Skin epidermis (tissue), 12 donors: ENCODE measurements around the gene FAM200B.

ENCODE experiments used
- H3K27ac ChIP-seq, 21 experiments: fragments of 200-600 bp; sonication (generic) in 11 of 21; one replicate each; pipeline ENCODE4 v1.5.0; 2020; ENCODE audit warnings: mild to moderate bottlenecking in 3 of 21, inconsistent platforms in 2 of 21, moderate library complexity in 2 of 21
- H3K4me3 ChIP-seq, 7 experiments: fragments of 200-600 bp; sonication (generic) in 2 of 7; one replicate each; pipeline ENCODE4 v1.5.0; 2020; ENCODE audit warnings: inconsistent platforms in 2 of 7, mild to moderate bottlenecking in 2 of 7, moderate library complexity in 1 of 7

FAM200B gene

DNA sequence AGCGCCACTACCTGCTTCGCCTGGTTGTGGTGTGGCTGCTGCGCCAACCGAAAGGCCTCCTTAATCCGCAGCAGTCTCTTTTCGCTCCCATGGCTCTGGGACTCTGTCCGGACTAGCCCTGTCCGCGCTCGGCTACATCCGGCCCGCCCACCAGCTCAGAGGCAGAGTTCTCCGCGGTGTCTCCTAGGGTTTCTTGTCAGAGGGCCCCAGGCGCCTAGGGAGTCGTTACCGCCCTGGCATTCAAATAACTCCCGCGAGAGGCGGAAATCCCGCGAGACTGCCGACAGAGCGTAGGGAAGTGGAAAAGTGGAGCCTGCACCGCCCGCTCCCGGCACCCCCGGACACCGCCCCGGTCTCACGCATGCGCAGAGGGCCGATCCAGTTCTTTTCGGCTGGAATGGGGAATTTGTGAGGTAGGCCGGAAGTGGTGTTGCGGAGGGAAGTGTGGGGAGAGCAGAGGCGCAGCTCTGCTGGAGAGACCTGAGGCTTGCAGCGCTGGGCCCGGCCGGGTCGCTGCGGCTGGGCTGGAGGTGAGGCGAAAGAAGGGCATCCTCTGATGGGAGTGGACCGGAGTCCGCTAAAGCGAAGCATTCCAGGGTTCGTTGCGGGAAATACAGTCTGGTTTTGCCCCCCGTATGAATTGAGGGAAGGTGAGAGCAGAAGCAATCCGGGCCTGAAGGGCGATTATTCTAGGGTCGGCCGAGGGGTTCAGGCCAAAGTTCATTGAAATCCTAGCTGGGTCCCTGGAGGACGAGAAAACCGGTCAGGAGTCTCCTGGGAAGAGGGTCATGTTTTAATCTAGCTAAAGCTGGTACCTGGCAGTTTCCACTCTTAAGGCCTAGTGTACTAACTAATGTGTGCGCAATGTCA is at the start of gene FAM200B:
FAM200B (plus strand) TSS at position 456 of the 870 bp plus-strand sequence. CDS start 5,151 bp downstream, outside the sequence.
- Histone ChIP-seq H3K27ac (peak within 1 kb of the TSS; percentile 63 to 98 (median 93)), H3K4me3 (peak within 1 kb of the TSS; percentile 59 to 82 (median 66))

DNA sequence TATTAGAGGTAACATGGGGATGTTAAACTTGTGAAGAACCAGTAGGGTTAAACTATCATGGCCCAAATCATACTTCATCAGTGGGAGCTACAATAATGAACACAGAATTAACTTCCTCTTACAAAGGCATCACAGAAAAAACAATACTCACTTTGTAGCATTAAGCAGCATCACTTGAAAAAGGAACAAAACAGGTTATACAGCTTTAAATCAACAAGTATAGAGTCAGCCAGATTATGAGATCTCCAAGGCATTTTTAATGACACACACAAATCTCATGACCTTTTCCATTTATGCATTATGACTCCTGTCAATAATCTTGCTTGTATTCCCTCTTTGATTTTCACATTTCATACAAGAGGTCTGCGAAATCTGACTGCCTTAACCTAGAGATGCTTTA is 44.8 kb upstream of the FAM200B start:
- Histone ChIP-seq H3K27ac (peak overlapping the region in 1 of 21 experiments; percentile 28), H3K4me3 (no peak overlapping the region)

DNA sequence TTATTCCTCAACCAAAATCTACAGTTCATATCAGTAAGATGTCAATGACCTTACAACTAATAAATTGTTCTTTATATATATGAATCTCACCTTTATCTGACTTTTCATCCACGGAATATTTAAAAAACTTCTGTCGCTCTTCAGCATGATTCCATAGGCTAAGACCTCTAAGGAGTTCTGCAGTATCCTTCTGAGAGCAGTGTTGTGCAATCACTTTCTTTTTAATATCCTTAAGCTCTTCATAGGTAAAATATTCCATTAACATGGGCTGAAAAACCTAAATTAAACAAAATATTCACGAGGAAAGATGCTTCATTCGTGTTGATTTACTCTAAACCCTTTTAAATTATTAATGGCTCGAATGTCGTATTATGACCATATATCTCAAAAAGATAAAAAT is 43.2 kb upstream of the FAM200B start:
- no peak overlapping the region for H3K4me3 ChIP-seq
- no peak overlapping the region for H3K27ac ChIP-seq

DNA sequence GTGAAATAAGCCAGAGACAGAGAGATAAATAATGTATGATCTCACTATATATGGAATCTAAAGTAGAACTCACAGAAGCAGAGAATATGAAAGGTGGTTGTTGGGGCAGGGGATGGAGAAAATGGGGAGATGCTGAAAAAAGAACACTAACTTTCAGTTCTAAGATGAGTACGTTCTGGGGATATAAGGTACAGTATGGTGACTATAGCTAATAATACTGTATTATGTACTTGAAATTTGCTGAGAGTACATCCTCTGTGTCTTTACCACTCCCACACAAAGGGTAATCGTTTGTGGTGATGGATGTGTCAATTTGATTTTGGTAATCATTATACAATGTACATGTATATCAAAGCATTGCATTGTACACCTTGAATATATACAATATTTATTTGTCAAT is 33.0 kb upstream of the FAM200B start:
- H3K27ac ChIP-seq: no peak overlapping the region
- no peak overlapping the region for H3K4me3 ChIP-seq

DNA sequence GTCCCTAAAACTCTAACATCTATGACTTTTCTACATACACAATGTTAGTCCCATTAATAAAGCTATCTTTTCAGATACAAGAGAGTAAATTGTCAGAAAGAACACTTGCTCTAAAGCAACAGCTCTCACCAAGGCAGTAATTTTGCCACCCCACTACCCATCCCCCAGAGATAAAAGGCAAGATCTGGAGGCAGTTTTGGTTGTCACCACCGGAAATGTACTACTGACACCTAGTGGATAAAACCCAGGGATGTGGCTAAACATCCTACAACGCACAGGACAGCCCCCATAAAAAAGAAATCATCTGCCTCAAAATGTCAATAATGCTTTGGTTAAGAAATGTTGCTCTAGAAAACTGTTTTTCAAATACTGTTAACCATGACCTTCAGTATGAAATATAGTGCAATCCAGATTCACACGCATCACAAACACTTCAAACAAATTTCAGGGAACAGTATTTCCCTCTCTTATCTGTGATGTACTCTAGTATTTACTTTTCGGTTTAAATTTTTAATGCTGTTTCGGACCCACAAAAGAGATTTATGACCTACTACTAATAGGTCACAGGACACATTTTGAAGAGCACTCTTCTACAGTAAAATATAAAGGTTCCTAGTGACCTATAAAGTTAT is 31.6 kb upstream of the FAM200B start:
- Histone ChIP-seq H3K4me3 (no peak overlapping the region), H3K27ac (peak overlapping the region in 1 of 21 experiments; percentile 30)

DNA sequence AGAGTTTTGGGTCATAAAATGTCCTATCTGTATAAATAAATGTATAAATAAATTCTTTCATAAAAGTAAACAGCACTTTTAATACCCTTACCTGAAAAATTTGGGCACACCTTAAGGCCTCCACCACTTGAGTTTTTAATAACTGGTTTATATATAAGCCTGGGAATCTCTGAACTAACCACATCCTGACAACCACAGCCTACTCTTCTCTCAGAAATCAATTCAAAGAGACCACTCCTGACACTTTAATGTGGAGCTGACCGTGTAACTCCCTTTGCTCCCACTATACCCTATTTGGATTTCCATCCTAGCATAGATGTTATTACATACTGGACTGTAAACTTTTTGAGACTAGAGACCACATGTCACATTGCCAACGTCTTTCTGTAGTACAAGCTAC is 30.0 kb upstream of the FAM200B start:
- peak overlapping the region in 7 of 21 experiments; percentile 12 to 100 (median 99) for H3K27ac ChIP-seq
- no peak overlapping the region for H3K4me3 ChIP-seq

DNA sequence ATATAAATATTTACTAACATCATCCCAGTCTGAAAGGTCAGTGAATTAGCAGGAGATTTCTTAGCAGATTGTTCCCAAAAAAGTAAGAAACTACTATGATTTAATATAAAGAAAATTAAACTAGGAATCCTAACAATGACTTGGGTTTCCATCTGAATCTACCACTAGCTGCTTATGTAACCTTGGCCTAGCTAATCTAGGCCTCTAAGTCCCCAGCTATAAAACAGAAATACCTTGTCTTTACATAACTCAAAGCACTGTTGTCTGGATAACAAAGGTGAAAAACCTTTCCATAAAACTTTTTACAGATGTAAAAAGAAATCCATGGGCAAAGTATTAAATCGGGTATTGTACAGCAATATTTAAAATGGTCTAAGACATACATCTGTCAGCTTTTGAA is 29.4 kb upstream of the FAM200B start:
- H3K27ac ChIP-seq: peak overlapping the region in 9 of 21 experiments; percentile 6 to 100 (median 62)

DNA sequence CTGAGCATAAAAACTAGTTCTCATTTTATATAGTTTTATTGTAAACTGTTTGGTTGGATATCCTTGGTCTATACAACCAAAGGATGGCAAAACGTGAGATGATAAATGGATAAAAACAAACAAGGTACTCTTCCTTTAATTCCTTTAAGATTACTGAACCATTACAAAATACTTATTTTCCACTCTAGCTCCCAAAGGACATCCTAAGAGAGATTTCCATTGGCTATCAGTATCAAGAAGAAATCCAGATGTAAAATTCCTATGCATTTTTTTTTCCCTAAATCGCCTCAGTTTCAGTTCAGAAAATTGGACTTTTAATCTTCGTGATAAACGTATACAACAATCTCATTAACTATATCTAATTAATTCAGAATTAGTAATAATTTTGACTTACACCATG is 28.8 kb upstream of the FAM200B start:
- Histone ChIP-seq H3K4me3 (peak overlapping the region in 4 of 7 experiments; percentile 70 to 83 (median 75)), H3K27ac (peak overlapping the region in 15 of 21 experiments; percentile 36 to 100 (median 99))

More for the DNA sequence above, 29.4 kb upstream of the FAM200B start:
- H3K4me3 ChIP-seq: no peak overlapping the region

DNA sequence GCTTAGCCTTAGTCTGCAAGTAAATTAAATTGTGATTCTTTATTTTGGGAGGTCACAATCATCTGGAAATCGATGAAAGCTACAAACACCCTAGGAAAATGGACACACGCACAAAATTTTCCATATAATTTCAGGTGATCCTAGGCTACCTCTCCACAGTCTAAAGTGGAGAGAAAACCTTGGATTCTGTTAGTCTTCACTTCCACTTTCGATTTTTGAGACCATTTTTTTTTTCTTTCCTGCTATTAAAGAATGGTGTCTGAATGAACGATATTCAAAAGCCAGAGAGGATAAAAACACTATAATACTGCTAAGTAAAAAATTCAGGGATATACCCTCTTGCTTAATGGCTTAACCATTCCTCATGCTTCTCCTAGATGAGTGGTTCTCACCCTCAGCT is 28.2 kb upstream of the FAM200B start:
- H3K4me3 ChIP-seq: peak overlapping the region; percentile 63 to 83 (median 73)
- H3K27ac ChIP-seq: peak overlapping the region in 18 of 21 experiments; percentile 43 to 100 (median 99)

DNA sequence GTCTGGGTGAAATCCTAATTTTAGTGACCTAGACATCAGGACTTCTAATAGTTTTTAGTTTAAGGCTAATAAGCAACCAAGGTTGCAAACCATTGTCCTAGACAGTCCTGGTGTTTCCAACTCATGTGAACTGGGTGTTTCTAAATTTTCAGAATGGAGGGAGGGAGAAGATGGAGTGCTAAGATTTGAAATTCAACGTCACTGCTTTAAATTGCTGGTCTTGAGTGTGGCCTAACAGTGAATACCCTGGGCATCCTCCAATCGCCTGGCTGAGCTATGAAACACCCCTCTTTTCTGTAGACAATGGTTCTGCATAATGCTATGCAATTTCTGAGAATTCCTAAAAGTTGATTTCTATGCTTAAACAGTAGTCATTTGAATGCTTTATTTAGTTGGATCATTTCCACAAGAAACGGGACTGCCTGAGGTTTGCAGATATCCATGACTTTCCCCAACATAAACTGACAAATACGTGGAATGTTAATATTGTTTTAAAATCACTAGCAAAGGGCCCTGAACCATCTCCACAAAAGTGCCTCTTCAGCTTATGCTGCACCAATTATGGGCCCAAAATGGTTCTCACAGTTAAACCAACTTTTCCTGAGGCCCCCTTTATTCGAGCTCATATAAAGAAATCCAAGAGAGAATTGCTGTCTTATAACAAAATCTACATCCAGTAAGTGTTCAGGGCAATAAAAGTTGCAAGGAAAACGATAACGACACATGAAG is 27.6 kb upstream of the FAM200B start:
- peak overlapping the region; percentile 77 to 100 (median 99) for H3K27ac ChIP-seq

DNA sequence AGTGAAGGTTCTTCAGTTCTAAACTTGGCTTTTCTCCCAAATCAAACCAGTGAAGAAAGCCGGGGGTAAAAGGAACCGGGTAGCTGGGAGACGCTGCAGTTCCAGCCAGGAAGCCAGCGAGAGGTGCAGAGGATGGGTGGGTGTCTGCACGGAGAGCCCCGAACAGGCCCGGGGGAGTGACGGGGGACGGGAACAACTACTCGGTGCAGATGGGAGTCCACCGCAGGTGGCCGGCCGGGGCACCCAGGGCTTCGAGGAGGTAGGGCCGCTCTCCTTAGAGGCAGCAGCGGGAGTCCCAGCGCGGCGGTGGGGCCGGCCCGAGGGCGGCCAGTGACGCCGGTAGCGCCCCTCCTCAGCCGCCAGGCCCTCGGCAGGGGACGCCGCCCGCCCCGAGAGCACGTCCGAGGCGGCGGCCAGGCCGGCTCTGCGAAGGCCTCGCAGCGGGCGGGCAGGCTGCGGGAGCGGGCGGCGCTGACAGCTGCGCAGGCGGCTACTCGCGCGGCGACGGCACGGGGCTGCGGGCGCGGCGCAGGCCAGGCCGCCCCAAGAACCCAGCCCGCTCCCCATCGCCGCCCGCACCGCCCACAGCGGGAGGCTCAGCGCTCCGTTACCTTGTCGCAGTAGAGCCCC is 26.9 kb upstream of the FAM200B start:
- H3K27ac ChIP-seq: peak overlapping the region; percentile 77 to 100 (median 99)
- H3K4me3 ChIP-seq: peak overlapping the region; percentile 63 to 83 (median 73)

More for the DNA sequence above, 27.6 kb upstream of the FAM200B start:
- peak overlapping the region; percentile 63 to 83 (median 73) for H3K4me3 ChIP-seq

DNA sequence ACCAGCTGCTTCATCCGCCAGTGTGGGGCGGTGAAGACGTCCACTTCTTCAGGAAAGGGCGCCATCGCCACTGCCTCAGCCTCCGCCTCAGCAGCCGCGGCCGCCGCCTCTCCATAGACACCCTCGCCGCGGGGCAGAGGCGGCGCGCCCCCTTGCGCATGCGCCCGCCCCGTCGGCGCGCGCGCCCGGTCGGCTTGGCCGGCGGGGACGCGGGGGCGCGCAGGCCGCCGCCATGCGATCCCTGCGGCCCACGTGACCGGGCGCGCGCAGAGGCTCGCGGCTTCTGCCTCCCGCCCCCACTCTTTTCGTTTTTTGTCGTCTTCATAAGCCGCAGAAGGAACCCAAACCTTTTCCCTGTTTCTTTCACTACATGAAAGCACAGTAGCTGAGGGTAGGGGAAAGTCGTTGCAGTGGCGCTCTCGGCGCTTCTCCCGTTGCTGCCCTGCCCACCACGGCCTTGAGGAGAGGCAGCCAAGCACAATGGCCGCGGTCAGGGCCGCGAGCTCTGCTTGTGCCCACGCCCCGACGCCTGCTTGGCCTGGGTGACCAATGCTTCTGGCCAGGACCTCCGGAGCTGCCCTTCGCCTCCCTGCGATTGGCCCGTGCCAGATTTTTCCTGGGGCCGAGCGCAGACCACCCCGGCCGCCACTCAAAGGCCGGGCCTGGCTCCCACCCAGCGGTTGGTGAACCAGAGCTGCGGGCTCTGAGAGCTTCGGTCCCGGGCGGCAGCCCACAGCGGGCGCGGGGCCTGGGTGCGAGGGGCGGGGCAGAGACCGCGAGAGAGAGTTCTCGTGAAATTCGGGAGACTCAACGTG is 26.2 kb upstream of the FAM200B start, which contains the start of gene FBXL5:
FBXL5 (minus strand) TSS at position 135 of the 815 bp plus-strand sequence; CDS start at position 65, 70 bp downstream.
- Histone ChIP-seq H3K27ac (peak within 1 kb of the TSS; percentile 94 to 100 (median 99)), H3K4me3 (peak within 1 kb of the TSS; percentile 63 to 83 (median 73))

DNA sequence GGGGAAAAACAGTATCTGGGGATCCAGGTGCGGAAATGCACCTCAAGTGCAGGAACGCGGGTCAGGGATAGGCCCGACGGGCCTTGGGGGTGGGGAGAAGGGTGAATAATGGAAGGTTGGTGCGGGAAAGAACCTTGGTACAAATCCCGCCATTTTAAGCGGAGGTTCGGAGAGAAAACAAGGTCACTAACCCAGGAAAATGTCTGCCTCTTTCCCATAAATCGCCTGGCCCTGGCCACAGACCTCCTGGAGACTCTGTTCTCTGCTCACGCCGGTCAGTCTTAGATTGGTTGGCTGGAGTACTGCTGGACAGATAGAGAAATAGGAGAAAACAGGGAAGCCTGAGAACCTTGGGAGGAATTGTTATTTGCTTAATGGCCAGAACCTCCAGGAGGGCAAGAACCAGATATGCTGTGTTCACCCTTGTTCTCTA is 25.6 kb upstream of the FAM200B start:
- Histone ChIP-seq H3K27ac (peak overlapping the region; percentile 94 to 100 (median 99)), H3K4me3 (peak overlapping the region; percentile 63 to 83 (median 73))

DNA sequence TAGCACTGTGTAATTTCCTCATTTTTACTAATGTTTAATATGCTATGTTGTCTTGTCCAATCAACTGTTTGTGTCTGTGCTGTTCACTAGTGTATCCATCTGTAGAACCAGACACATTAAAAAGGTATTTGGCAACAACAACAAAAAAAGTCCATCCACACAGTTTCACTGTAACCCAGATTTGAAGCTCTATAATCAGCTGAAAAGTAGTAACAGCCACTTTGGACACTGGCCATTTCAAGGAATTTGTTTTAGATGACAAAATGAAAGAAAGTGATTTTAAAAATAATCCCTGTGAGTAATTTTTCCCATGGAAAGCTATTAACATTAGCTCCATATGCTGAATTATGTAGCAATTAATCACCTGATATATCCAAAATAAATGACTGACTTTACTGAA is 24.3 kb upstream of the FAM200B start:
- H3K4me3 ChIP-seq: no peak overlapping the region
- H3K27ac ChIP-seq: peak overlapping the region in 1 of 21 experiments; percentile 59

DNA sequence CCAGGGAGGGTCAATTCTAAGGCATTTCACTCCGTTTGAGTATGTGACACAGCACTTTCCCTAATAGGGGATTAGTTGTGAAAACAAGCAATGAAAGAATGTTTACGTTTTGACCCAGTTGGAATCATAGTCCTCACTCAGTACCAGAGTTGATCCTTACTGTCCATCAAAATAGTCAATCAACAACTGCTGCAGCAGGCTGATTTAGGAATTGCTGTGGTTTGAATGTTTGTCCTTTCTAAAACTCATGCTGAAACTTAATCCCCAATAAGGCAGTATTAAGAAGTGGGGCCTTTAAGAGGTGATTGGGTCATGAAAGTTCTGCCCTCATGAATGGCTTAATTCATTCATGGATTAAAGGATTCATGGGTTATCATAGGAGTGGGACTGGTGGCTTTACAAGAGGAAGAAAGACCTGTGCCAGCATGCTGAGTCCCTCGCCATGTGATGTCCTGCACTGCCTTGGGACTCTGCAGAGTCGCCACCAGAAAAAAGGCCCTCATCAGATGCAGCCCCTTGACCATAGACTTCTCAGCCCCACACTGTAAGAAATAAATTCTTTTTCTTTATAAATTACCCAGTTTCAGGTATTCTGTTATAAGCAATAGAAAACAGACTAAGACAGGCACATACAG is 23.4 kb upstream of the FAM200B start:
- Histone ChIP-seq H3K27ac (peak overlapping the region in 3 of 21 experiments; percentile 11 to 59 (median 19)), H3K4me3 (no peak overlapping the region)

DNA sequence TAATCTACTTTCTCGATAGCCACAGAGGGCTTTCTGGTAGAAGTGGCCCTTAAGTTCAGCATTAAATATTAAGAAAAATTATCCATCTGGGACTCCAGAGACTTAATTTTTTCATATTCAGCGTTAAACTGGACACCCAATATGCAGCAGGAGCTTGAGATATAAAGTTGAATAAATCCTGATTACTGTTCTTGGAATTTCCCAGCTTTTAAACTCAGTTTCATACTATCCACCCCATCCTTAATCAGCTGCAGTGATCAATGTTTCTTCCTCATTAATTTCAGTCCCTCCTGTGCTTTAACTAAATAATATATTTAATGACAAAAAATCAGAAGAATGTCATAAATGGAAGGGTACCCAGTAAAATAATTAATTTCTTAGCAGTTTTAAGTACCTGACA is 22.8 kb upstream of the FAM200B start:
- H3K27ac ChIP-seq: peak overlapping the region in 3 of 21 experiments; percentile 19 to 59 (median 34)
- H3K4me3 ChIP-seq: no peak overlapping the region

DNA sequence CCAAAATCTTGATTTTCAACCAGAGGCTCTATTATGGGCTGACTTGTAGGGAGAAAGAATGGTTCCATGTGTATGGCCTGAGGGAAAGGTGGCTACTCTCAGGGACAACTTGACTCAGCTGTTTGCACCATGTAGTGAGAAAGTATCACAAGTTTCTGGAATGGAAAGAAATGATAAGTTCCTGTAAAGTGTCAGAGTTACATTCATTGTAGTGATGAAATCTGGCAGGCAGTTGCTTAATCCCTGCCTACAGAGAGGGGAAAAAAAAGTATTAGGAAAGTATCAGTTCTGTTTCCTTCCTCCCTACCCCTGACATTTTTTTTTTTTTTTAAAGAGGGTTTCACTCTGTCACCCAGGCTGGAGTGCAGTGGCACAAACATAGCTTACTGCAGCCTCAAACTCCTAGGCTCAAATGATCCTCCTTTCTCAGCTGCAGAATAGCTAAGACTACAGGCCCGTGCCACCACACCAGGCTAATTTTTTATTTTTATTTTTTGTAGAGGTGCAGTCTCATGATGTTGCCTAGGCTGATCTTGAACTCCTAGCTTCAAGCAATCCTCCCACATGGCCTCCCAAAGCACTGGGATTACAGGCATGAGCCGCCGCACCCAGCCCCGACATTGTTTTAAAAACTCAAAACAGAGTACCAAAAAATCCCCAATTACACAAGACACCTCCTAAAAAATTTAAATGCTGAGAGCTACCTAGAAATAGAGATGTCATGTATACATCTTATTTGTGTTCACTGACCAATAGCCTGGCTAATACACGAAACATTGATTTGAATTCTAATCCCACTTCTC is 21.7 kb upstream of the FAM200B start:
- H3K27ac ChIP-seq: peak overlapping the region in 8 of 21 experiments; percentile 1 to 68 (median 40)

More for the DNA sequence above, 21.7 kb upstream of the FAM200B start:
- H3K4me3 ChIP-seq: no peak overlapping the region
